Measurements from ENCODE around the gene IGFBP5.

Gene IGFBP5, protein sequence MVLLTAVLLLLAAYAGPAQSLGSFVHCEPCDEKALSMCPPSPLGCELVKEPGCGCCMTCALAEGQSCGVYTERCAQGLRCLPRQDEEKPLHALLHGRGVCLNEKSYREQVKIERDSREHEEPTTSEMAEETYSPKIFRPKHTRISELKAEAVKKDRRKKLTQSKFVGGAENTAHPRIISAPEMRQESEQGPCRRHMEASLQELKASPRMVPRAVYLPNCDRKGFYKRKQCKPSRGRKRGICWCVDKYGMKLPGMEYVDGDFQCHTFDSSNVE

DNA sequence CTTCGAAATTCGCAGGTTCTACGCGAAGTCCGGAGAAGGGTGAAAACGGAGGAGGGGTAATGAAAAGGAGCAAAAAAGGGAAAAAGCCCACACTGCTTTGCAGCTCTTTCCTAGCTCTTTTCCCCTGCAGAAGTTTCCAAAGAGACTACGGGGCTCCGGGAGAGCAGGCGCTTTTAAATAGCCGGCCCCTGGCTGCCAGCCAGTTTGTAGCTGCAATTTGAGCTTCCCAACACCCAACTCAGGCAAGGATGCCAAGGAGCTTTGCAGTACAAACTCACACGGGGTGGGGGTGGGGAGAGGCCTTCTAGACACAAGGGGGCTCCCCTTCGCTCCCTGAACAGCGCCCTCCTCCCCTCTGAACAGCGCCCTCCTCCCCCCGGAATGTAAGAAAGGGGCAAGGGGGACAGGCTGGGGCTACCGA is at the start of gene IGFBP5:
TSS of gene IGFBP5 (minus strand) at position 149 of the 421 bp plus-strand sequence. CDS start 774 bp downstream, outside the sequence.
- no peak for DNase-seq (ENCODE audit: low read depth in 2 of 2)

DNA sequence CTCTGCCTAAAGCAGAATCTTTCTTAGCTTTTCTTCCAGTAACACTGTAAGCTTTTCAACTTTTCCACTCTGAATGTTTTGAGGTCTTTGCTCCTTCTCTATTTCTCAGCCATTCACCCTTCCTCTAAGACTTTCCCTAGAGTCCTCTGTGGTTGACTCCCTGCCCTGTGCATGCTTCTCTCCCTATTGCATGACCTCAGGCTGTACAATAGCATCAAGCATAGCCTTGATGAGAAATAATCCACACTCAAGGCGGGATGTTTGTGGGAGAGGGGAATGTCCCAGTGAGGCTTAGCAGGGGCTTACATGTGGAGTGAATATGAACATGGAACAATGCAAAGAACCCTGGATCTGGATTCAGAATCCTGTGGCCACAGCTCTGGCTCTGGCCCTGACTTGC is 48.4 kb upstream of the IGFBP5 start:
- no peak for DNase-seq (ENCODE audit: low read depth in 2 of 2)

DNA sequence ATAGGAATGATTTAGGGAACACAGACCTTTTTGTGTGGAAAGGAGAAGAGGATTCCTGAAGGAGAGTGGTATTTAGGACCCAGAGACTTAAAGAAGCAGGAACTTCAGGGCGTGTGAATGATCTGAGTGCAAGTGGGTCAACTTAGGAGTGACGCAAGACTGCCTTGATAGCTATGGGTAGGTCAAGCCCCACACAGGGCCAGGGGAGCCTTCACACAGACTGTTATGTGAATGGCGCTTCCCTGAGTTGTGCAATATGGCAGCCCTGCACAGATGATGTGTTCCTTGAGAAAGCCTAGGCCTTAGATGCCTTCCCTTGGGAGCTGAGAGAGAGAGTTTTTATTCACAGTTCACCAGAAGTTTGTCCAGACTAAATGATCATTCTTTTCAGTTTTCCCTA is 47.1 kb upstream of the IGFBP5 start:
- DNase-seq (ENCODE audit: low read depth in 2 of 2): no peak

DNA sequence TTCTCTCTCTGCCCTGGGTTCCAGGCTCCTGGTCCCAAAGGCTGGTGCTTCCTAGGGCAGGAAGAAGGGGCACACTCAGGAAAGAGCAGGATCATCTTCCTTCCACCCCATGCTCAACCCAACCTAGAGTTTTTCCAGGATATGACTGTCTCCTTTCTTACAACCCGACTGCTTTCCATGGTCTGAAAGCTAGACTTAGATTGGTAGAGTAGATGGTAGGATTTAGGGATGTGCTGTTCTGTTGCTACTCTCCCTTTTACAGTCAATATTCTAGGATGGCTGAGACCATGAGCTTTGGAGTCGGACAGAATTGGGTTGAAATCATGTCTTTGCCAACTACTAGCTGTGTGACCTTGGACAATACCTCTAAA is 45.9 kb upstream of the IGFBP5 start:
- no peak for DNase-seq (ENCODE audit: low read depth in 2 of 2)

DNA sequence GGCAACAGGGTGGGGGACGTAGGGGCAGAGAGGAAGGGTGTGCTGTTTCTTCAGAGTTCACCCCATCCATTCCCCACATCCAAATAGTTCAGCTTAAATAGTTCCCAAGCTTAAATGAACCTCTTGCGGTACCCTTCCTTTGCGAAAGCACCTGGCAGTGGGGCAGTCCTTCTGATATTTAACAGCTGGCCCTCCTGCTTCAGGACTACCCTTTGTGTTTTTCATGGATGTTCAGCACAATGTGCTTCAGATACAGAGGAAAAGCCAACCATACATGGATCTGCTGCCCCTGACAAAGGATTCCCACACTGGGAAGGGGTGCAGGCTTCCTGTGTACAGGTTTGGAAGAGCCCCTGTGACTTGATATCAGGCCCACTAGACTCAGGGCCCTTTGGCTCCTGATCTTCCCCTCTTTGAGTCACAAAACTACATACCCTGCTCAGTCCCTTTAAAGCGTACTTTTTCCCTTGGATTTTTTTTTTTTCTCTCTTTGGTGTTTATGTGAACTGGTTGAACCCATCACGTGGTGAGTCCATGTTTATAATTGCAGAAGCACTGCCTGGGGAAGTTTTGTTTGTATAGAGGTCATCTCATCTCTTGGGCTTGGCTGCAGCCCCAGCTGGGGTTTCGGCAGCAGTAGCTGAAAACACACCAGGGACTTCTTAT is 45.3 kb upstream of the IGFBP5 start:
- no peak for DNase-seq (ENCODE audit: low read depth in 2 of 2)

DNA sequence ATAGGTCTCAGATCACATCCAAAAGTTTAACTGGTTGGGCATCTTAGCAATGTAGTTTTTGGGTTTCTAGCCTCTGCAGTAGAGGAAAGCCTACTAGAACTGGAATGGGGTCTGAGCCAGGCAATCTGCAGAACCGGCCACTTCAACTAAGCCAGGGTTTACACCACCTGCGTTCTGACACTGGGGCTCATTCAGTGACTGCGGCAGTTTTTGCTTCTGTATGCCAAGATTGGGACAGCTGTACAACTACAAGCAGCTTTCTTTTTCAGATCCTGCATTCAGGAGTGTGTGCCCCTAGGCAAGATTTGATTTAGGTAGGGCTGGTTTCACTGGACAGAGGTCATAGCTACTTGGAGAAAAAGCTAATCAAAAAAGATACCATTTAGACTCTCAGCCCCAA is 43.7 kb upstream of the IGFBP5 start:
- no peak for DNase-seq (ENCODE audit: low read depth in 2 of 2)

DNA sequence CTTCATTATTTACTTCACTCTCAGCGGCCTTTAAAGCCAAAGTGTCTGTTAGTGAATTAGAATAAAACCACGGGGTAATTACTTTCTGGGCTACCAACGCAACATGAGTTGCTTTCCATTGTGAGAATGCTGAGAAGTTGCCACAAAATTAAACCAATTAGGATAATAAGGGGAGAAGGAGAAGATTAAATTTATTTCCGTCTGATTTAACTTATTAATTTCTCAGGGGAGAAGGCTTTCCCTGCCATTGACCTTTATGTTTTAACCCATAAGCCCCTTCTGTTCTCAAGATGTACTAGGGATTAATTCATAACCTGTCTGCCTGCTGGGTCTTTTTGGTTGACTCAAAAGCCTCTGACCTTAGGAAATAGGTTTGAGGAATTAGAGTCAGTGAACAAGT is 42.3 kb upstream of the IGFBP5 start:
- DNase-seq (ENCODE audit: low read depth in 2 of 2): no peak

DNA sequence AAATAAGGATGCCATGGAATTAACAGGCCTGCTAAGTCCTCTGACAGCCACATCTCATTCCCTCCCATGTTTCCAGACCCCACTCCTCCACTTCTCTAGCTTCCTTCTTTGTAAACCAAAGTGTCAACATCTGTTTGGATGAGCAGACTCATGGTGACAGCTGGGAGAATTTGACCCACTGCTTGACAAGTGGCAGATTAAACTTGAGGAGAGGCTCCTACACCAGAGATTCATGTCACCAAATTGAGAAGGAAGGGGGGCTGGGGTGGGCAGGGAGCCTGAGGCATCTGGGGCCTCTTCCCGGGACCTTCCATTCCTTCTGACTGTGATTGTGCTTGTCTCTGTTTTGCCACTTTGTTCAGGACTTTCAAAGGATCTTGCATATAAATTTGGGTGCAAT is 41.0 kb upstream of the IGFBP5 start:
- DNase-seq (ENCODE audit: low read depth in 2 of 2): no peak

DNA sequence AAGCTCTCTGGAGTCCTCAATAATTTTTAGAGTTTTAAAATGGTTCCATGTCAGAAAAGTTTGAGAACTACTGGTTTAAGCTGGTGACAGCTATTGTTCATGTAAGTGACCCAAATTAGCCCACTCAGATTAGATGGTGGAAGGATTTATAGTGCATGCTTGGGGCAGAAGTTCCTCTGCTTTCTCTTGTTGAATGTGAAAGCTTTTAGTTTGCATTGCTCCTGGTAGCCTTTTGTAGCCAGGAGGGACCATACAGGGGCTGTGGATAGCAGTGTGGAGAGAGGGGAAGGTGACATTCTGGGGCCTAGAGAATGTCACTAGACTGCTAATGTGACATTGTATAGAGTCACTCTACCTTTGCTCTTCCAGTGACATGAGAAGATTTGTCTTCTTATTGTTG is 40.3 kb upstream of the IGFBP5 start:
- DNase-seq (ENCODE audit: low read depth in 2 of 2): no peak

DNA sequence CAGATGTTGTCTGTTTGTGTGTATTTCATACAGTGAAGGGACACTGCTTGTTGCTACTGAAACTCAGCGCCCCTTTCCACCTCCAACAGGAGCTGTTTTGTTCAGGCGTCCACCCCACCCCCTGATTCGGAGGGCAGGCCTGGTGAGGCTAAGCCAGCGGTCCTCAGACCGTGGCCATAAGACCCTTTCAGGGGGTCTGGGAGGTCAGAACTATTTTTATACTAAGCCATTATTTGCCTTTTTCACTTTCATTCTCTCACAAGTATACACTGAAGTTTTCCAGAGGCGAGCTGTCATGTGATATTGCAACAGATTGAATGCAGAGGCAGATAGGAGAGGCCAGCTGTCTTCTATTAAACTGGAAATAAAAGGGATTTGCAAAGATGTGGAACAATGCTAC is 39.7 kb upstream of the IGFBP5 start:
- DNase-seq (ENCODE audit: low read depth in 2 of 2): no peak

DNA sequence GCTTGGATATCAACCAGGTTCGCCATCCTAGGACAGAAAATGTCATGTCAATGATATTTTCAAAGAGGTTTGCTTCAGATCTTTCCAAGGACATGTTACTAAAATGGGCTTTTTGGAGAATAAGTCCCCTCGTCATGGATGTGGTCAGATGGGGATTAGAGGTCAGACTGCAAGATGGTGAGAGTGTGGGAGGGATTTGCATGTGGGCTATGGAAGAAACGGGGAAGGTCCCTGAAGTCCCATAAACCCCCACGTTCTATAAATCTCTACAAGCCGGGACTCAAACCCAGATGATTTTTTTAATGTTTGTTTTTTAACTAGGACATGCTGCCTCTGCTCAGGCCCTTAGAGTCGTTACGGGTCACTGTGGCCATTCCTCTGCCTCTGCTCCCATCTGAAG is 37.7 kb upstream of the IGFBP5 start:
- DNase-seq (ENCODE audit: low read depth in 2 of 2): no peak

DNA sequence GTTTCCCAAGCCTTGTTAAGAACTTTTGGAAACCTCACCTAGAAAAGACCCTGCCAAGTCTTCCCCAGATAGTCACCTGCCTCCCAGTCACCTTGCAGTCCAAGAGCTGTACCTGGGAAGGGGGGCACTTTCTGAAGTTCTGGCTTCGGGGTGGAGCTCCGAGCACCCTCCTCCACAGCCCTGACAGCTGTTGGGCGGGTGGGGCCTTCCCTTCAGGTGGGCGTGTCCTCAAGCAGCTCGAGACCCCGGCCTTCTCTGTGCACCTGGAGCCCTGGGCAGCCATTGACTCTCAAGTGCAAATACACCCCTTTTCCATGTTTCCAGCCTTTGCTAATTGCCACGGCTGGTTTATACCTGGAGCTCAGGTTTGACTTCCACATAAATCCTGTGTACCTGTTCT is 37.0 kb upstream of the IGFBP5 start:
- no peak for DNase-seq (ENCODE audit: low read depth in 2 of 2)

DNA sequence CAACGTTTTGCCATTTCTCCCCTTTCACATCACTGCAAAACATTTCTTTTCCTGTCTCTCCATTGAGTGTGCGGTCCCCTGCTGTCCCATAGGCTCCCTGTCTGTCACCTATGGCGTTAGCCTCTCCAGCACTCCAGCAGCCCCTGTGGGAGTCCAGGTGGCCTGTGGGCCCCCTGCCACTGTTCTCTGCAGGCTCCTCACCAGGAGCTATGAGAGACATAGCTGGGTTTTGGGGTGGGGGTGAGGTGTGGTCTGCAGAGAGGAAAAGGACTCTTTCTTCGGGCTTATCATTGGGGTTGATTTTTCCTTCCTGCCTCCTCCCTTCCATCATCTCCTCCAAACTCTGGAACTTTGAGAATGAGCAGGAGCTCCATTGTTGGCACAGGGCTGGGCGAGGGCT is 36.1 kb upstream of the IGFBP5 start:
- no peak for DNase-seq (ENCODE audit: low read depth in 2 of 2)

DNA sequence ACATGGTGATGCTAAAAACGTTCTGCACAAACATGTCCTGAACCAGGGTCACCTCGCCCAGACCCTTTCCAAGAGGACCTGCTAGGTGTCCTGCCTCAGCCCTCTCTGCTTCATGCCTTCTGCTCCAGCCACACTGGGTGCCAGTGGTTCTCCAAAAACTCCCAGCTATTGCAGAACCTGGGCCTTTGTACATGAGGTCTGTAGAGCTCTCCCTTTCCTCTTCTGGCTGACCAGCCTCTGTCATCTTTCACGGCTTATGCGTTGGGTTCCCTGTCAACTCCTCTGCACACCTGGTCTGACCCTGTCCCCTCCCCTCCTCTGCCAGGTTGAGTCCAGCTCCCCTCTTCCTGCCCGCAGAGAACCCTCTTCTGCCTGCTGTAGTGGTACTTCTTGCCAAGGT is 35.5 kb upstream of the IGFBP5 start:
- no peak for DNase-seq (ENCODE audit: low read depth in 2 of 2)

DNA sequence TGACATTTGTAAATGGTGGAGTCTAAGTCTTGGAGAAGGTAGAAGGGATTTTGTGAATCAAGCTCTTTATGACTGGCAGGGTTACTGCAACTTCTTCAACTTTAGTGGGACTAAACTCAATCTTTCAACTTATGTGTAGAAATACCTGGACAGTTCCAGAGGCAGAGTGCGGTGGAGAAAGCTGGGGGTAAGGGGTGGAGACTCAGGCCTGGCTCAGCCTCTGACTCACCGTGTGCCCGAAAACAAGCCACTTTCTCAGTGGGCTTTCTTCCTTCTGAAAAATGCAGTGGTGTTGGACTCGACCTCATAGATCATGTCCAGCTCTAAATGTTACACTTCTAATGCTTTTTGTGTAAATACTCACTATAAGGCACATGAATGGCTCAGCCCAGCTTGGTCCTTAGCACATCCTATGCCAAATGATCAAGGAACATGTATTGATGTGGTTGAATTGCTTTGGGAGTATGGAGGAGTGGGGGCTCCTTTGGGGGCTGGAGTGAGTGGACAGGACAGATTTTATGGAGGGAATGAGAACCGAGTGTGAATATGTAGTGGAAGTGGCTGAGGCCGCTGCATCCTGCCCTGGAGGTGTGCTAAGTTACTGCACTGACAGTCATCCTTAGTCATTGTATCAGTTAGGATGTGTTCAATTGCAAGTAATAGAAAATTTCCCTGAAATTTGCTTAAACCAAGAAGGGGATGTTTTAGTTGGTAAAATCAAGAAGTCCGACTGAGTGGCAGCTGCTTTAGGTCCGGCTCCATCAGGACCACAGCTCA is 32.2 kb upstream of the IGFBP5 start:
- DNase-seq (ENCODE audit: low read depth in 2 of 2): no peak

DNA sequence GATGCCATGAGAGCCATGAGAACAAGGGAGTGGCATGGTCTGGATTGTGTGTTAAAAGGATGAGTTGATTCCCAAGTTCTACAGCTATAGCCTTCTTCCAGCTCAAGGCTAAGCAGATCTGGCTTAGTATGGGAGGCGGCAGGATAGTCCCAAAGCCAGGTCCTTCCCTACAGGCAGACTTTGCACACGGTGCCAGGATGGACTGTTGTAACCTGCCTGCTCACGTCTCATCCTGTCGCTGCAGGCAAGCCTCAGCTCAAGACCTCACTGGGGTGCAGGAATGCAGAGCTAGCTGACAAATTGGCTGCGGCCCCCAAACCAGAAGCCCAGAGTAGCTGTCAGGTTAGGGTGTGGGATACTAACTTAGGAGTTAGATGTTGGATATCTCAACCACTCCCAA is 28.8 kb upstream of the IGFBP5 start:
- DNase-seq (ENCODE audit: low read depth in 2 of 2): no peak

DNA sequence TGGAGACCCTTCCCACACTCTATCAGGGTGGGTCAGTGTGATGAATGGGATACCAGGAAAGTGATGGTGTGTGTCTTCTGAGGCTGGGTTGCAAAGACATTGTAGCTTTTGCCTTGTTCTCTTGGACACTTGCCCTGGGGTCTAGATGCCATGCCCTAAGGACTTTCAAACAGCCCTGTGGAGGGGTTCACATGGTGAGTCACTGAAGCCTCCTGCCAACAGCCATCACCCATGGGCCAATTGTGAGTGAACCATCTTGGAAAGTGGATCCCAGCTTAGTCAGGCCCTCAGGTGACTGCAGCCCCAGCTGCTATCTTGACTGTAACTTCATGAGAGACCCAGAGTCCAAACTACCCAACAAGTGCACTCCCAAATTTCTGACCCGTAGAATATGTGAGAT is 25.8 kb upstream of the IGFBP5 start:
- no peak for DNase-seq (ENCODE audit: low read depth in 2 of 2)

DNA sequence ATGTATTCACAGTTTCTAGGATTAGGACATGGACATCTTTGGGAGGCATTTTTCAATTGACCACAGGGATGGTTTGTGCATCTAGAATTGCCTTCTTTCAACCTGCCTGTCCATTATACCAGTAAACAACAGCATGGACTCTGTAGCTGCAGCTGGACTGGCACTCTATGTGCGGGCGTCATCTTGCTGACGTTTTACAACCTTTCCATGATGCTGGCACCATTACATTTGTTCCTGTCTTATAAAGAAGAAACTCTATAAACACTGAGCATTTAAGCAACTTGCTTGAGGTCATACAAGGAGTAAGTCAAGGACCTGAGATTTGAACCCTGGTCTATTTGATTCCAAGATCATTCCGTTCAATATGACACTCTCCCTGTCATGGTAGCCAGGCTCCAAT is 25.4 kb upstream of the IGFBP5 start:
- DNase-seq (ENCODE audit: low read depth in 2 of 2): no peak

DNA sequence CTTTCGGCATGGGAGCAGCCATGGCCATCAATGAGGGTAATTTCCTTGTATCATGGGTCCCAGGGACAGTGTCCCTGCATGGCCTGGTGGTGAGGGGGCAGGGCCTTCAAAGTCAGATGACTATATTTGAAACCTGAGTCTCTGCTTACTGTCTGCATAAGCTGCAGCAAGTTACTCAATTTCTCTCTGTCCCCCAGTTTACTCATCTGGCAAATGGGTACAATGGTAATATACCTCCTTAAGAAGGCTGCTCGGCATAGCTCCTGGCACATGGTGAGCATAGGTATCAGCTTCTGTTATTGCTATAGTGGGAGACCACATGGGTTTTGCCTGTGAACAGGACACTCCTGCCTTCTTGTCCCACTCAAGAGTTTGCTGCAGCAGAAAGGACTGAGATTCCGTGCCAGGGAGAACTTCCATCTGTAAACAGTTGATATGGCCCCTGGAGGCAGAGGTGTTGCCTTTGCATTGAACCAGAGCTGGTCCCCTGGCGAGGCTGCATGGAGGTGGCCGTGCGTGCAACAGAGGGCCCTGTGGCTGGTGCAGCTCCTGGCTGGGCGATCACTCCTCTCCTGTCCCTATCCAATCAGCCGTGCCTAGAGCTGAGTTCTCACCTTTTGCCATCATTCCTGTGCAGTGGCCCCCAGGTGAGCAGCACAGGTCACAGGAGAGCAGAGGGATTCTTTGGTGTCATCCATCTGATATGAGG is 22.7 kb upstream of the IGFBP5 start:
- DNase-seq (ENCODE audit: low read depth in 2 of 2): no peak

DNA sequence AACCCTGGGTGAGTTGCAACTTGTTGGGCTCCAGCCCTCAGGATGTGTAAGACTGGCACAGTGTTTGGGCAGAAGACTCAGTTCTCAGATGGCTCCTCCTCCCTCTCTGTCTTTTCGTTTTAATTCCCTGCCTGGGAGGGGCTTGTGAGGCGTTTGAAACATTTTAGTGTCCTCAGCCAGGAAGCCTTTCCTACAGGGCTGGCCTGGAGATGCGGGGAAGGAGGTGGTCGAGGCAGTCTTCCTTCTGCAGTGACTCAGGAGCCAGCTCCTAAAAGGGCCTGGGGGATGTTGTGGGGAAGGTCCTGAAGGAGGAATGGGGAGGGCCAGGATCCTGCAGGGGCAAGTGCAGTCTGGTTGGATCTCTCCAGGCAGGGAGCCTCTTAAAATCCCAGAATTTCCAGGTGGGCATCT is 22.1 kb upstream of the IGFBP5 start:
- DNase-seq (ENCODE audit: low read depth in 2 of 2): no peak

DNA sequence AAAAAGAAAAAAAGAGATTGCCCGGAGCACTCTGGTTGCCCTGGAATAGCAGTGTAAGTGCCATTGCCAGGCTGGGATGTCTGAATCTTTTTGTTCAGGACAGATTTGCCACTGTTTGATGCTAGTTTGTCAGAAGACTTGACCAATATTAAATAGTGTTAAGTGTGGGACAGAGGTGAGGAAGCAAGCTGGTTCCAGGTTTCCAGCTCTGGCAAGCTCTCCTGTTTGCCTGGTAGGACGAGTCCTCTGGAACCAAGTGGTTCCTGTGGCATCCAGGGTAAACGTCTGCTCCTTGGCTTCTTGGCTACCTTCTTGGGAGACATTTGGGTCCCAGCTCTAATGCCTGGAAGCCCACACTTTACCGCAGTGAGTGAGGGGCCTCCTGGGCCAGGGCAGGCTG is 20.8 kb upstream of the IGFBP5 start:
- no peak for DNase-seq (ENCODE audit: low read depth in 2 of 2)

DNA sequence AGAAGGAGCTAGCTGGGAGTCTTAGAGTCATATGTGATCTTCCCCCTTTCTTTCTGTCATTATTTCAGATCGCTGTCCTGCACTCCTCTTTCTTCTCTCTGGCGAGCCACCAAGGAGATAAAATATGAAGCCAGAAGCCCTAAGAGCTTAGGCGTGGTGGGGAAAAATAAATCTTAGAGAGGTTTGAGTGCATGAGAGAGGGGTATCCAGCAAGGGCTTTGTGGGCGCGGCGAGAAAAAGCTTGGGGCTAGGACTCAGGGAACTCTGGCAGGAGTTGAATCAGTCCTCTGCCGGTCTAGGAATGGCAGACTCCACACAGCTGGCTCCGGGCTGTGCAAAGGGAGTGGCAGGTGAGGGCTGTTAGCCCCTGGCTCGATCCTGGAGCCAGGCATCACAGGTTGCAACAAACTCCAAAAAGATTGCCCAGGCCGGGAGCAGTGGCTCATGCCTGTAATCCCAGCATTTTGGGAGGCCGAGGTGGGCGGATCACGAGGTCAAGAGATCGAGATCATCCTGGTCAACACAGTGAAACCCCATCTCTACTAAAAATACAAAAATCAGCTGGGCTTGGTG is 20.1 kb upstream of the IGFBP5 start:
- DNase-seq (ENCODE audit: low read depth in 2 of 2): no peak
